ENCODE data around the gene SNCAIP.

Gene SNCAIP

GRCh38 chr5:122471031-122471751 lies 159.2 kb downstream of the SNCAIP start:
- Histone ChIP-seq H3K9ac (ENCODE audit: low read length) (no peak overlapping the region), H3K9me2 (replicated peaks; ENCODE audit: insufficient read depth, low read length) (no peaks in the 10 kb centered on the region), H3F3A (ENCODE audit: insufficient read depth) (no peaks in the 10 kb centered on the region), H3K79me2 (ENCODE audit: insufficient read depth, low read length) (no peaks in the 10 kb centered on the region), H3K27ac (ENCODE audit: low read depth, low read length) (no peak overlapping the region), H2AFZ (ENCODE audit: low read depth, low read length, severe bottlenecking) (no peak overlapping the region), H3K9me3 (ENCODE audit: insufficient read depth, low read length) (no peaks in the 10 kb centered on the region), H3K4me2 (ENCODE audit: low read depth, low read length, poor library complexity, severe bottlenecking) (no peak overlapping the region), H3K27me3 (ENCODE audit: low read length) (no peaks in the 10 kb centered on the region), H4K20me1 (ENCODE audit: low read depth, low read length) (no peaks in the 10 kb centered on the region), H3K4me3 (ENCODE audit: insufficient read depth, low read length, poor library complexity, severe bottlenecking) (no peak overlapping the region), H3K36me3 (ENCODE audit: low read length) (no peaks in the 10 kb centered on the region)
- TF ChIP-seq CTCF (IDR thresholded peaks at IDR 0.05; ENCODE audit: insufficient read depth, low read length, poor library complexity, severe bottlenecking): no peak
- no peak for TF ChIP-seq EZH2phosphoT487 (conservative IDR thresholded peaks at IDR 0.05; ENCODE audit: low read length)

DNA sequence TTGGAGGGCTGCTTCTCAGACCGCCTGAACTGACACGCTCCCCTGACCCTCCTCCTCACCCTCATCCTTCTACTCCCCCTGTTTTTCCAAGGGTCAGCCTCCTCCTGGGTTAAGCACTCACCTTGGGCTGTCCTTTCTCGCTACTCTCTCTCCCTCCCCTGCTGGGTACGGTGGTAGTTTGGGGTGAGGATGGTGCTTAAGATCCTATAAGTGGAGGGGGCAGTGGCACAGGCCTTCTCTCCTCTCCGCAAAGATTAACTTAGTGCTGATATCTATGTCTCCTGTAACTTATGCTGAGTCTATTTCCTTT lies 159.7 kb downstream of the SNCAIP start:
- H3K79me2 ChIP-seq (ENCODE audit: insufficient read depth, low read length): no peaks in the 10 kb centered on the region
- no peak overlapping the region for H3K4me3 ChIP-seq (ENCODE audit: insufficient read depth, low read length, poor library complexity, severe bottlenecking)
- H3K27ac ChIP-seq (ENCODE audit: low read depth, low read length): no peak overlapping the region
- TF ChIP-seq CTCF (IDR thresholded peaks at IDR 0.05; ENCODE audit: insufficient read depth, low read length, poor library complexity, severe bottlenecking) (no peak), EZH2phosphoT487 (conservative IDR thresholded peaks at IDR 0.05; ENCODE audit: low read length) (no peak)
- H3K36me3 ChIP-seq (ENCODE audit: low read length): no peaks in the 10 kb centered on the region
- H3K4me2 ChIP-seq (ENCODE audit: low read depth, low read length, poor library complexity, severe bottlenecking): no peak overlapping the region
- no peaks in the 10 kb centered on the region for H3K9me3 ChIP-seq (ENCODE audit: insufficient read depth, low read length)
- H4K20me1 ChIP-seq (ENCODE audit: low read depth, low read length): no peaks in the 10 kb centered on the region
- no peaks in the 10 kb centered on the region for H3F3A ChIP-seq (ENCODE audit: insufficient read depth)
- no peaks in the 10 kb centered on the region for H3K27me3 ChIP-seq (ENCODE audit: low read length)
- H3K9ac ChIP-seq (ENCODE audit: low read length): no peak overlapping the region
- no peak overlapping the region for H2AFZ ChIP-seq (ENCODE audit: low read depth, low read length, severe bottlenecking)
- H3K9me2 ChIP-seq (replicated peaks; ENCODE audit: insufficient read depth, low read length): no peaks in the 10 kb centered on the region

GRCh38 chr5:122473138-122473843 lies 161.3 kb downstream of the SNCAIP start:
- H3K27ac ChIP-seq (ENCODE audit: low read depth, low read length): no peak overlapping the region
- no peak overlapping the region for H3K4me3 ChIP-seq (ENCODE audit: insufficient read depth, low read length, poor library complexity, severe bottlenecking)
- no peak overlapping the region for H3K9ac ChIP-seq (ENCODE audit: low read length)
- no peaks in the 10 kb centered on the region for H4K20me1 ChIP-seq (ENCODE audit: low read depth, low read length)
- H3K9me3 ChIP-seq (ENCODE audit: insufficient read depth, low read length): no peaks in the 10 kb centered on the region
- no peaks in the 10 kb centered on the region for H3K36me3 ChIP-seq (ENCODE audit: low read length)
- TF ChIP-seq CTCF (IDR thresholded peaks at IDR 0.05; ENCODE audit: insufficient read depth, low read length, poor library complexity, severe bottlenecking): no peak
- TF ChIP-seq EZH2phosphoT487 (conservative IDR thresholded peaks at IDR 0.05; ENCODE audit: low read length): no peak
- H3K9me2 ChIP-seq (replicated peaks; ENCODE audit: insufficient read depth, low read length): no peaks in the 10 kb centered on the region
- H3F3A ChIP-seq (ENCODE audit: insufficient read depth): no peaks in the 10 kb centered on the region
- no peaks in the 10 kb centered on the region for H3K27me3 ChIP-seq (ENCODE audit: low read length)
- H3K79me2 ChIP-seq (ENCODE audit: insufficient read depth, low read length): no peaks in the 10 kb centered on the region
- no peak overlapping the region for H2AFZ ChIP-seq (ENCODE audit: low read depth, low read length, severe bottlenecking)
- H3K4me2 ChIP-seq (ENCODE audit: low read depth, low read length, poor library complexity, severe bottlenecking): no peak overlapping the region
